Subcutaneous adipose tissue (tissue), 4 donors: Measurements from ENCODE around the gene NUP93. TPM values are rescaled to one million over a fixed set of nuclear protein-coding genes. Genes with fewer than 3 reads are reported as not detected.

Experiments
- total RNA-seq, 4 donors: library from RNA; depleted of rRNA; stranded (reverse); fragments of >200 nt; gene quantifications; one replicate each; pipeline ENCODE4 v1.1.0, GENCODE V29; 2016
- TF ChIP-seq, protein P1 (sequence below): fragments of 450-650 bp; IDR thresholded peaks from one replicate; pipeline ENCODE4 v1.5.1; 2016; ENCODE audit warnings: low read depth, mild to moderate bottlenecking, control low read depth, antibody characterized with exemption, moderate library complexity

The NUP93 gene
- total RNA-seq, 4 donors from 2014 or later, result 28.4 to 57.6 (median 47.5) TPM

DNA sequence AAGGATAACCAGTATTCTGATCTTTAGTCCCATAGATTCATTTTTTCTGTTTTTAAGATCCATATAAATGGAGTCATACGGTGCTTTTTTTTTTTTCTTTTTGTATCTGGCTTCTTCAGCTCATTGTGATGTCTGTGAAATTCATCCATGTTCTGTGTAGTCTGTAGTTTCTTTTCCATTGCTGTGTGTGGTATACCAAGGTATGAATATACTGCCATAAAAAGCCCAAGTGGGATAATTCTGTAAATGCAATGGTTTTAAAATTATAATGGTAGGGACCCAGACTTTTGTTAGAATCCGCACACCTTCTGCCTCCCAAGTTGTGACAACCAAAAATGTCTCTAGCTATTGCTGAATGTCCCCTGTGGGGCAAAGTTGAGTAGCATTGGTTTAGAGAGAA lies 7.6 kb downstream of the NUP93 start:
- TF ChIP-seq, protein P1, sequence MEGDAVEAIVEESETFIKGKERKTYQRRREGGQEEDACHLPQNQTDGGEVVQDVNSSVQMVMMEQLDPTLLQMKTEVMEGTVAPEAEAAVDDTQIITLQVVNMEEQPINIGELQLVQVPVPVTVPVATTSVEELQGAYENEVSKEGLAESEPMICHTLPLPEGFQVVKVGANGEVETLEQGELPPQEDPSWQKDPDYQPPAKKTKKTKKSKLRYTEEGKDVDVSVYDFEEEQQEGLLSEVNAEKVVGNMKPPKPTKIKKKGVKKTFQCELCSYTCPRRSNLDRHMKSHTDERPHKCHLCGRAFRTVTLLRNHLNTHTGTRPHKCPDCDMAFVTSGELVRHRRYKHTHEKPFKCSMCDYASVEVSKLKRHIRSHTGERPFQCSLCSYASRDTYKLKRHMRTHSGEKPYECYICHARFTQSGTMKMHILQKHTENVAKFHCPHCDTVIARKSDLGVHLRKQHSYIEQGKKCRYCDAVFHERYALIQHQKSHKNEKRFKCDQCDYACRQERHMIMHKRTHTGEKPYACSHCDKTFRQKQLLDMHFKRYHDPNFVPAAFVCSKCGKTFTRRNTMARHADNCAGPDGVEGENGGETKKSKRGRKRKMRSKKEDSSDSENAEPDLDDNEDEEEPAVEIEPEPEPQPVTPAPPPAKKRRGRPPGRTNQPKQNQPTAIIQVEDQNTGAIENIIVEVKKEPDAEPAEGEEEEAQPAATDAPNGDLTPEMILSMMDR, result no peak

DNA sequence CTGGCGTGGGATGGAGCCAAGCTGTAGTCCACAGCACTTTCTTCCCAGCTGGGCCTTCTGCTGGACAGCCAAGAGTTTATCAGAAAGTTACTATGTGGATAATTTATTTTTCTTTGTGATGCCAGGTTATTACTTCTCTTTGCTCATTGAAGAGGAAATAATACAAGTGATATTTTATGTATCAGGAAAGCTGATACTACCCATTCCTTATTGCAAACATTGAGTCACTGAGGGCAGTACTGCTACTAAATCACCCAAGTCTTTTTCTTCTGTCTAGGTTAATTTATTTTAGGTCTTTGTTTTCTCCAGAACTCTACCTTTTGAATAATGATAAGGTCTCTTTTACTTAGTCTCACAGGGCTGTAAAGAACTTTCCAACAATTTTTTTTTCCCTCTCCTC lies 8.3 kb downstream of the NUP93 start:
- TF ChIP-seq, protein P1, result no peak

GRCh38 chr16:56741399-56741798 lies 11.5 kb downstream of the NUP93 start:
- TF ChIP-seq, protein P1, result no peak

- TF ChIP-seq, protein P1, result no peak
These were observed 12.4 kb downstream of the NUP93 start for GRCh38 chr16:56742030-56742984.

- TF ChIP-seq, protein P1, result no peak
These were observed 13.9 kb downstream of the NUP93 start for GRCh38 chr16:56743840-56744239.

DNA sequence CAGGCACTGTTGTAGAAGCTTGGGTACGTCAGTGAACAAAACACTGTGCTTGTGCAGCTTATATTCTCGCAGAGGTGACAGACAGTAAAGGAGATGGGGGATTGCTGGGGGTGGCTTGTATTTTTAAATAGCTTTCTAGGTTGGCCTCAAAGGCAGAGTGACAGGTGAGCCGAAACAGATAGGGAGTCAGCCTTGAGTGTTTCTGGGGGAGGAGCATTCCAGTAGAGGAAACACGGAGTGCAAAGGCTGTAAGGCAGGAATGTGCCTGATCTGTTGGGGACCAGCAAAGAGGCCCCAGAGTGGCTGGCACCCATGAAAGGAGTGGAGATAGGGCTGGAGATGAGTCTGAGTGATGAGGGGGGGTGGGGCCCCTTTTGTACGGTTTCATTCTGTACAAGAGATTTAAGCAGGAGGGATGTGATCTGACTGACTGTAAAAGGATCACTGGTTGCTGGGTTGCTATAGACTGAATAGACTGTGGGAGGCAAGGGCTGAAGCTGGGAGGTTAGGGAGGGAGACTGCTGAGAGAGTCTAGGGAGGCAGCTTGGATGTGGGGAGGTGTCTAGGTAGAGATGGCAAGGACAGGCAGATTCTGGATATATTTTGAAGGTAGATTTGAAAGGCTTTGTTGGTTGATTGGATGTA lies 15.2 kb downstream of the NUP93 start:
- TF ChIP-seq, protein P1, result no peak

- TF ChIP-seq, protein P1, result no peak
These were observed 17.6 kb downstream of the NUP93 start for GRCh38 chr16:56747486-56748045.
